ENCODE measurements around the gene KAZN. TPM values are rescaled to one million over a fixed set of nuclear protein-coding genes. Genes with fewer than 3 reads are reported as not detected.

The KAZN gene
- total and polyA plus RNA-seq, 2 of the 8 experiments (the other 6 are each of a cell fraction or from before 2014, with no cell fraction given): 3.7 to 11.8 TPM

GRCh38 chr1:14599183-14599791, 802 bp downstream of the KAZN start (continued):
- TF ChIP-seq, protein P1, sequence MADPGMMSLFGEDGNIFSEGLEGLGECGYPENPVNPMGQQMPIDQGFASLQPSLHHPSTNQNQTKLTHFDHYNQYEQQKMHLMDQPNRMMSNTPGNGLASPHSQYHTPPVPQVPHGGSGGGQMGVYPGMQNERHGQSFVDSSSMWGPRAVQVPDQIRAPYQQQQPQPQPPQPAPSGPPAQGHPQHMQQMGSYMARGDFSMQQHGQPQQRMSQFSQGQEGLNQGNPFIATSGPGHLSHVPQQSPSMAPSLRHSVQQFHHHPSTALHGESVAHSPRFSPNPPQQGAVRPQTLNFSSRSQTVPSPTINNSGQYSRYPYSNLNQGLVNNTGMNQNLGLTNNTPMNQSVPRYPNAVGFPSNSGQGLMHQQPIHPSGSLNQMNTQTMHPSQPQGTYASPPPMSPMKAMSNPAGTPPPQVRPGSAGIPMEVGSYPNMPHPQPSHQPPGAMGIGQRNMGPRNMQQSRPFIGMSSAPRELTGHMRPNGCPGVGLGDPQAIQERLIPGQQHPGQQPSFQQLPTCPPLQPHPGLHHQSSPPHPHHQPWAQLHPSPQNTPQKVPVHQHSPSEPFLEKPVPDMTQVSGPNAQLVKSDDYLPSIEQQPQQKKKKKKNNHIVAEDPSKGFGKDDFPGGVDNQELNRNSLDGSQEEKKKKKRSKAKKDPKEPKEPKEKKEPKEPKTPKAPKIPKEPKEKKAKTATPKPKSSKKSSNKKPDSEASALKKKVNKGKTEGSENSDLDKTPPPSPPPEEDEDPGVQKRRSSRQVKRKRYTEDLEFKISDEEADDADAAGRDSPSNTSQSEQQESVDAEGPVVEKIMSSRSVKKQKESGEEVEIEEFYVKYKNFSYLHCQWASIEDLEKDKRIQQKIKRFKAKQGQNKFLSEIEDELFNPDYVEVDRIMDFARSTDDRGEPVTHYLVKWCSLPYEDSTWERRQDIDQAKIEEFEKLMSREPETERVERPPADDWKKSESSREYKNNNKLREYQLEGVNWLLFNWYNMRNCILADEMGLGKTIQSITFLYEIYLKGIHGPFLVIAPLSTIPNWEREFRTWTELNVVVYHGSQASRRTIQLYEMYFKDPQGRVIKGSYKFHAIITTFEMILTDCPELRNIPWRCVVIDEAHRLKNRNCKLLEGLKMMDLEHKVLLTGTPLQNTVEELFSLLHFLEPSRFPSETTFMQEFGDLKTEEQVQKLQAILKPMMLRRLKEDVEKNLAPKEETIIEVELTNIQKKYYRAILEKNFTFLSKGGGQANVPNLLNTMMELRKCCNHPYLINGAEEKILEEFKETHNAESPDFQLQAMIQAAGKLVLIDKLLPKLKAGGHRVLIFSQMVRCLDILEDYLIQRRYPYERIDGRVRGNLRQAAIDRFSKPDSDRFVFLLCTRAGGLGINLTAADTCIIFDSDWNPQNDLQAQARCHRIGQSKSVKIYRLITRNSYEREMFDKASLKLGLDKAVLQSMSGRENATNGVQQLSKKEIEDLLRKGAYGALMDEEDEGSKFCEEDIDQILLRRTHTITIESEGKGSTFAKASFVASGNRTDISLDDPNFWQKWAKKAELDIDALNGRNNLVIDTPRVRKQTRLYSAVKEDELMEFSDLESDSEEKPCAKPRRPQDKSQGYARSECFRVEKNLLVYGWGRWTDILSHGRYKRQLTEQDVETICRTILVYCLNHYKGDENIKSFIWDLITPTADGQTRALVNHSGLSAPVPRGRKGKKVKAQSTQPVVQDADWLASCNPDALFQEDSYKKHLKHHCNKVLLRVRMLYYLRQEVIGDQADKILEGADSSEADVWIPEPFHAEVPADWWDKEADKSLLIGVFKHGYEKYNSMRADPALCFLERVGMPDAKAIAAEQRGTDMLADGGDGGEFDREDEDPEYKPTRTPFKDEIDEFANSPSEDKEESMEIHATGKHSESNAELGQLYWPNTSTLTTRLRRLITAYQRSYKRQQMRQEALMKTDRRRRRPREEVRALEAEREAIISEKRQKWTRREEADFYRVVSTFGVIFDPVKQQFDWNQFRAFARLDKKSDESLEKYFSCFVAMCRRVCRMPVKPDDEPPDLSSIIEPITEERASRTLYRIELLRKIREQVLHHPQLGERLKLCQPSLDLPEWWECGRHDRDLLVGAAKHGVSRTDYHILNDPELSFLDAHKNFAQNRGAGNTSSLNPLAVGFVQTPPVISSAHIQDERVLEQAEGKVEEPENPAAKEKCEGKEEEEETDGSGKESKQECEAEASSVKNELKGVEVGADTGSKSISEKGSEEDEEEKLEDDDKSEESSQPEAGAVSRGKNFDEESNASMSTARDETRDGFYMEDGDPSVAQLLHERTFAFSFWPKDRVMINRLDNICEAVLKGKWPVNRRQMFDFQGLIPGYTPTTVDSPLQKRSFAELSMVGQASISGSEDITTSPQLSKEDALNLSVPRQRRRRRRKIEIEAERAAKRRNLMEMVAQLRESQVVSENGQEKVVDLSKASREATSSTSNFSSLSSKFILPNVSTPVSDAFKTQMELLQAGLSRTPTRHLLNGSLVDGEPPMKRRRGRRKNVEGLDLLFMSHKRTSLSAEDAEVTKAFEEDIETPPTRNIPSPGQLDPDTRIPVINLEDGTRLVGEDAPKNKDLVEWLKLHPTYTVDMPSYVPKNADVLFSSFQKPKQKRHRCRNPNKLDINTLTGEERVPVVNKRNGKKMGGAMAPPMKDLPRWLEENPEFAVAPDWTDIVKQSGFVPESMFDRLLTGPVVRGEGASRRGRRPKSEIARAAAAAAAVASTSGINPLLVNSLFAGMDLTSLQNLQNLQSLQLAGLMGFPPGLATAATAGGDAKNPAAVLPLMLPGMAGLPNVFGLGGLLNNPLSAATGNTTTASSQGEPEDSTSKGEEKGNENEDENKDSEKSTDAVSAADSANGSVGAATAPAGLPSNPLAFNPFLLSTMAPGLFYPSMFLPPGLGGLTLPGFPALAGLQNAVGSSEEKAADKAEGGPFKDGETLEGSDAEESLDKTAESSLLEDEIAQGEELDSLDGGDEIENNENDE (IDR thresholded peaks at IDR 0.05; ENCODE audit: insufficient replicate concordance, low read length): no peak
- 0 out of 2 replicates have a peak, but pooled peaks have one; percentile 0 for TF ChIP-seq PHF8 (conservative IDR thresholded peaks at IDR 0.05; ENCODE audit: low read depth, low read length)
